COLO829 (cell line): ENCODE data around the gene ADD2.
"Not testable (repeated sequence)": the region's sequence is repeated elsewhere in the genome, so short reads cannot be mapped to it uniquely, and the experiment has no call there.

Source experiments
- DNase-seq: peaks from one replicate; pipeline ENCODE4 v3.0.0; 2012; ENCODE audit warnings: low spot score

Gene ADD2

DNA sequence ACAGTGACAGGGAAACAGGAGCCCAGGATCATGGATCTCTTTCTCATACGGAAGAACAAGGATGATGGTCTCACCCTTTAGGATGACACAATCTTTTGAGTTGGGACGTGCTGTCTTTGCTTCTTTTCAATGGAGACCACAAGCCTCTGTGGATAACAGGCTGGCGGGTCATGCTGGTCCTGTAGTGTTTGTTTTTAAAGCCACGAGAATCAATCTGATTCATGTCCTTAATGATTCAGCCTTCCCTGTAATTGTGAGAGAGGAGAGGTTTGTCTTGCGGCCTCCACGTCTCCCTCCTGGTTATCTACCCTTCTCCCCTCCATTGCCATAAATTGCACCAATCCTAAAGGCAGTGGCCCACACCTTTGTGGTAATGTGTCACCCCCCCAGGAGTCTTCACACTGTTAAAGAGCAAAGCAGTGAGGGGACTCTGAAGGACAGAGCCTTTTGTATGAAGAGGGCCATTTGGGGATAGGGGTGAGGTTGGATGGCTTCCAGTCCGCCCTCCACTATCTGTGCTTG is 126.7 kb downstream of the ADD2 start:
- DNase-seq, result no peak

DNA sequence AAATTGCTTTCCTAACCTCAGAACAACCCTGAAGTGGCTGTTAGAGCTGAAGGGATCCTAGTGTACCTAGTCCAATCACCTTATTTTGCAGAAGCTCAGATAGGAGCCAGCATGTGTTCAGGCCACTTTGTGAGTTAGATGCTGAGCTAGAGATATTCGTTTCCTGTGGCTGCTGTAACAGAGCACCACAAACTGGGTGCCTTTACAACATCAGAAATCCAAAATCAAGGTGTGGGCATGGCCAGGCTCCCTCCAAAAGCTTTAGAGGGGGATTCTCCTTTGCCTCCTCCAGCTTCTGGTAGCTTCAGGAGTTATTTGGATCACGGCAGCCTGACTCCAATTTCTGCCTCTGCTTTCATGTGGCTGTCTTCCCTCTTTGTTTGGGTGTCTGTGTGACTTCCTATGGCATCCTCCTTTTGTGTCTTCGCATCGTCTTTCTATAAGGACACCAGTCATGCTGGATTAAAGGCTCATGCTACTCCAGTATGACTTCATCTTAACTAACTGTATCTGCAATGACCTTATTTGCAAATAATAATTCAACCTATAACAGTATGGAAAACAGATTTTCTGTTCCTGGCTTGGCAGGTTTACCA is 128.1 kb downstream of the ADD2 start:
- no peak for DNase-seq

DNA sequence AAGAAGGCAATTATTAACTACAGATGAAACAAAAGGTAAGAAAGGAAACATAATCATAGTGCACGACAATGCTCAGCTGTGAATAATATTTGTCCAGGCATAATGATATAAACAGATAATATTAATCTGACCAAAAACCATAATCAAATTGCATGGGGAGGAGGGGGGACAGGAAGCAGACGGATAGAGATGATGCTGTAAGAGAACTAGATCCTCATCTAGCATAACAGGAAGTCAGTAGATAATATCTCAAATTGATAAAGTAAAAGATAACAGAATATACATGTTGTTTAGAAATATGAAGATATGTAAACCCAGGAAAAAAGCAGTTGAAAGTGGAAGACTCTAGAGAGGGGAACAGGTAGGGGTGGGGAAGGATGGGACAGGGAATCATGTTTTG is 129.4 kb downstream of the ADD2 start:
- DNase-seq, result no peak

DNA sequence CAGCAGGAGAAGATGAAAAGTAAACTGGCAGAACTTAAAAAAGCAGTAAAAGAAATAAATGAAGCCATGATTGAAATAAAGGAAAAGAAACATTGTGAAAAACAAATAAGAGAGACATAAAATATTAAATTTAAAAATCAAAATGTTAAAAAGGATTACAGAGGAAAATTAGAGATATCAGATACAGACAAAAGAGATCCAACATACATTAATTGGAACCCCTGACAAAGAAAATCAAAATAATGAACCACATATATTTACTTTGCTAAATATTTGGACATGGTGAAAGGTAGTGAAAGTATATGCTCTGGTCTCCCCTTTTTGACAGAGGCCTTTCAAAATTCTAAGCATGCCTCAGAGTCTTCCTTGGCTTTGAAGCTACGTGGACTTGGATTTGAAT is 134.5 kb downstream of the ADD2 start:
- DNase-seq, result no peak

DNA sequence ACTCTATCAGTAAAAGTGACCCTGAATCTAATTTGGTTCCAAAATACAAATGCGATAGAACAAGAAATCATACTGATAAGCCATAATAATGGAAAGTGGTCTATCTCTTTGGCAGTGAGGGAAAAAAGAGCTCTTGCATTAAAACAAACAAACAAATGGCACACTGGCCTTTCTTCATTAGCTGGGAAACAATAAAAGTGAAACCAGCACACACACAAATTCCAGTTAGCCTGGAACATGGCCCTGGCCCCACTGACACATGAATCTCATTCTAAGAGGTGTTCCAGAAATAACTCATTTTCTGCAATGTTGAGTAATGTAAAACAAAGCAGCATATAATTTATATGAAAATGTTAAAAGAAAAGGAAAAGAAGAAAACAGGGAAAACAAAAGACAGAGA is 135.0 kb downstream of the ADD2 start:
- DNase-seq, result no peak

DNA sequence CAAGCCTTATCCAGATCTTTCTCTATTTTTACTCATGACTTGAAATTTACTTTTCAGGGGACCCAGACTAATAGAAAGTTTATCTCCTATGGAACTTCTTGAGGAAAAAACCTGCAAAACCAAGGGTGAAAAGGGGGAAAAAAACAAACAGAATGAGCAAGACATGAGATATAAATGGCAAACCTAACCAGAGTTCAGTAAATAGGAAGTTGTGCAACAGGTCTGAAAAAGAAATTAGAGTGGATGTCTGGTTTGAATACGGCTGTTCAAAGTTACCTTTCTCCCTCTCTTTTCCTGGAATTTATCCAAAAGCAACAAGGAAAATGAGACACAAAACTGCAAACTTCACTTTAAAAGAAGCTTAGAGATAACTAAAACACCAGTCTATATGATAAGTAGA is 135.6 kb downstream of the ADD2 start:
- DNase-seq, result no peak

DNA sequence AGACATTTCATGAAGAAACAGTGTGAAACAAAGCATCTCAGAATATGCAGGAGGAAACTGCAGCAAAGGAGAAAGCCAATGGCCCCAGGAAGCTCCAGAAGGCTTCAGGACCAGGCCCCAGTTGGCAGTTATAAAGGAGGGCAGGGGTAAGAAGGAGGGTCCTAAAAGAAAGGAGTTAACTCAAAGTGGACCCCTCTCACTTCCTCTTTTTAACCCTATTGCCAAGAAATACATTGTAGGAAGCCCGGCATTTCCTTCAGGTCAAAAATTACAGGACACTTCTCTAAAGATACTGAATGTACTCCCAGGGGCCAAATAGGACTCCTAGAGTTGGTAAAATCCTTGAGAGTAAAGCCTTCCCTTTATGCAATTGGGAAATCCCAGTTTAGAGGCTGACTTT is 137.2 kb downstream of the ADD2 start:
- DNase-seq, result no peak

DNA sequence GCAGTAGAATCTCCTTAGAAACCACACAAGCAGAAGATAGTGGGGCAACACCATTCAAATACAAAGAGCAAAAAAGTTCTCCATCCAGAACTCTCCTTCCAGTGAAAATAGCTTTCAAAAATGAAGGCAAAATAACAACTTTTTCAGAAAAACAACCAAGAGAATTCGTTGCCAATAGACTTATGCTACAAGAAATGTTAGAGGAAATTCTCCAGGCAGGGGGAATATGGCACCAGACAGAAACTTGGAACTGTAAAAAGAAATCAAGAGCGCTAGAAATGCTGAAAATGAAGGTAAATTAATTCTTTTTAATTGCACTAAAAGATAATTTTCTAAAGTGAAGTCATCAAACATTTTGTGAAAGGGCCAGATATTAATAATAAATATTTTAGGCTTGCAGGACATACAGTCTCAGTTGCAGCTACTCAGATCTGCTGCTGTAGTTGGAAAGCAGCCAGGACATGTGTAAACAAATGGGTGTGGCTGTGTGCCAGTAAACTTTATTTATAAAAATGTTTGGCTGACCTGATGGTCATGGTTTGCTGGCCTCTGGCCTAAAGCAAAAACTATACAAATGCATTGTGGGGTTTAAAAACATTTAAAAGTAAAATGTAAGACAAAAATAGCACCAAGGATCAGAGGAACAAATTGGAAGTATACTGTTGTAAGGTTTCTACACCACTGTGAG is 140.6 kb downstream of the ADD2 start:
- DNase-seq, result no peak

DNA sequence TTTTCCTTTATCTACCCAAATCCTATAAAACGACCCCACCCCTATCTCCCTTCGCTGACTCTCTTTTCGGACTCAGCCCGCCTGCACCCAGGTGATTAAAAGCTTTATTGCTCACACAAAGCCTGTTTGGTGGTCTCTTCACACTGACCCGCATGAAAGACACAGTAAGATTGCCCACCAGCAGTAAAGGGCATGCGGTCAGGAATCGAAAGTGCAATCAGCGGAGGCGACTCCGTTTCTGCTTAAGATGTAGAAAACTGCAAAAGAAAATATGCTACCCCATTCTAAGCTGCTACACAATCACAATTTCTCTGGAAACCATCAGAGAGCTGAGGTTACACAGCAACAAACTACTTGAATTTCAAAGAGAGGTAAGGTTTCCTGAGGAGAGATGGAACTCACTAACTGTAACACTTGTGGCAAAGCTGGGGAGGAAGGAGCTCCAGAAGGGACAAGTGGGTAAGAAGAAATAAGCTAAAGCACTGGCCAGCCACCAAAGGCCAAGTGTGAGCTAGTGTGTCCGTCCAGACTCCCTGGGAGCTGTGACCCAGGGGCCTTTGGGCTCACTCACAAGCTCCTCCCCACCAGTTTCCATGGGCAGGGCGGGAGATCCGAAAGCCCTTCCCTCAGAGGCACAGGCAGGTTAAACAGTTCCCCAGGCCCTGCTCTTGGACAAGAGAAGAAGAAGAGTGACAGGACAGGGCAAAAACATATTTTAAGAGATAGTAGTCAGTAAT is 141.6 kb downstream of the ADD2 start:
- DNase-seq, result no peak

DNA sequence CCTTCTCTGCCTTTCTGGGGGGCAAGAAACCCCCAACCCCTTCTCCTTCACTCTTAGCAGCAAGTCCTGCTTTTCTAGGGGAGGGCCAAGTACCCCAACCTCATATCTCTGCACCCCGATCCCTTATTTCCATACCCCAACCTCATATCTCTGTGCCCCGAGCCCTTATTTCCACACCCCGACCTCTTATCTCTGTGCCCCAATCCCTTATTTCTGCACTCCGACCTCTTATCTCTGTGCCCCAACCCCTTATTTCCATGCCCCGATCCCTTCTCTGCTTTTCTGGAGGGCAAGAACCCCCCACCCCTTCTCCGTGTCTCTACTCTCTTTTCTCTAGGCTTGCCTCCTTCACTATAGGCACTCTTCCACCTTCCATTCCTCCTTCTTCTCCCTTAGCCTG is 146.5 kb downstream of the ADD2 start:
- DNase-seq, result not testable (repeated sequence)

DNA sequence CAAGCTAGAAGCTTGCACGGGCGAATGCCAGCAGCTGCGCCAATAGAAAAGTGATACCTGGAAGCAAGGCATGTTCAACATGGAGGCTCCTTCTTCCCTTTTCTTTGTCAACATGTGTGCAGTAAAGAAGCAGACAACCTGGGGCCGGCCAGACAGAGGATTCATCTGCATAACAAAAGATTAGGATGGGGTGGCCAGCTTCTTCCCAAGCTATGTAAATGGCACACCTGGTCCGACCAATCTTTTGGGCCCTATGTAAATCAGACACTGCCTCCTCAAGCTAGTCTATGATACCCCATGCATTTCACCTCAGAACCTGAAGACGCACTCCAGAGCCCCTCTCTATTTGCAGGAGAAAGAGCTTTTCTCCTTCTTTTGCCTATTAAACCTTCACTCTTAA is 148.0 kb downstream of the ADD2 start:
- DNase-seq, result no peak

DNA sequence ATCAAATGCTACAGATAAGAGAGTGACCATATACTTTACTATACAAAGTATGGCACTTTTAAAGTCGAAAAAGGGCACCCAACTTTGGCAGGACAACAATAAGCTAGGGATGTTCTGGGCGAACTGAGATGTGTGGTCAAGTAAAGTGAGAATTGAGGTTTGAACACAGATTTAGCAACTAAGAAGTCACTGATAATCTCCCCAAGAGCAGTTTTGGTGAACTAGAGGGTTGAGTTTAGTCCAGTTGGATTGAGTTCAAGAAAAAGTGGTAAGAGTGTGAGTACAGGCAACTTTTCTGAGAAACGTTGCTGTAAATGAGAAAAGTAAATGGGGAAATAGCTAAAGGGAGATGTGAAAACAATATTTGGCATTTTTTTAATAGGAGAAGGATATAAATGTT is 148.8 kb downstream of the ADD2 start:
- DNase-seq, result no peak

DNA sequence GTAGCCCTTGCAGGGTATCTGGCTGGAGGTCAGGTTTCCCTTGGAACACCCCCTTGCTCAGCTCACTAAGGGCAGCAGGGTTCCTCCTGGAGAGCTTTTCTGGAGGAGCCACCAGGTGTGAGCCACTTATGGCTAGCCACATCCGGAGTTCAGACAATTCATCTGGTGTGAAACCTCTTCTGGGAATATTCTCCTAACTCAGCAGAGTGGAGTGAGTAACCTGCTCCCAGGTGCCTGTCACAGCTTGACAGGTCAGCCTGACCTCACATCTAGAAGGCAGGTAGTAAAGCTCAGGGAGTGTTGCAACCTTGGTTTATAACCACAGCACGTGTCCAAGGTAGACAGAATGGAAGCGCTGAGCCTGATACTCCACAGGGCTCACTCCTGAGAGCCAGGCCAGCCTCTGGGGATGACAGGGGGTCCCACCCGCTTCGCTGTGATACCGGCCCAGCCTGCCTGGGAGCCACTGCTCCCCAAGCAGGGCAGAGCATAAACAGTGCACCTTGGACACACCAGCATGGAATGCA is 151.8 kb downstream of the ADD2 start:
- DNase-seq, result no peak

DNA sequence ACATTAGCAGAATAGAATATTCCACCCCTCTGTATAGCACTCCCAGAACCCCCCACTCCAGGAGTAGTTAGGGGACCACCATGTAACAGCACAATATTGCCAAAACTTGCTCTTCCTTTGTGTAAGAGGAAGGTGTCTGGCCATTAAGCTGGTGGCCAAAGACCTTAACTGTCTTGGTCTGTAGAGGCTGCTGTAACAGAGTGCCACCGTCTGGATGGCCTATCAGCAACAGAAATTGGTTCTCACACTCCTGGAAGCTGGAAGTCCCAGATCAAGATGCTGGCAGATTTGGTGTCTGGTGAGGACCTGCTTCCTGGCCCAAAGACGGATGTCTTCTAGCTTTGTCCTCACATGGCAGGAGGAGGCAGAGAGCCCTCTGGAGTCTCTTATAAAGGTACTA is 152.8 kb downstream of the ADD2 start:
- no peak for DNase-seq

DNA sequence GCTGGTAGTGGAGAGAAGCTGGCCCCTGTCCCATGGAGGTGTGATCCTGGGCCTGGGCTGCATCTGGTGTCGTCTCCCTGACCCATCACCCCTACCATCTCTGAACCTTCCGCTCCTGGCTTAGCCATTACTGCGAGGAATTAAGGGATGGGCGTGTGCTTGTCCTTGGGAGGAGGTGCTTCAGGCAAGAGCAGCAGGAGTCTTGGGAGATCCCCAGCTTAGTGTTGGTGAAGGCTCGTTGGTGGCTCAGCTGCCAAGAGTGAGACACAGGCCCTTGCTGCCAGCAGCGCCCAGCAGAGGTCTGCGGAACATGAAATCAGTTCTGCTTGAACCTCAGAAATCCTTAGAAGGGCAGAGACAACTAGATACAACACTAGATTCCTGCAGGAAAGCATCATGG is 154.5 kb downstream of the ADD2 start:
- DNase-seq, result no peak

DNA sequence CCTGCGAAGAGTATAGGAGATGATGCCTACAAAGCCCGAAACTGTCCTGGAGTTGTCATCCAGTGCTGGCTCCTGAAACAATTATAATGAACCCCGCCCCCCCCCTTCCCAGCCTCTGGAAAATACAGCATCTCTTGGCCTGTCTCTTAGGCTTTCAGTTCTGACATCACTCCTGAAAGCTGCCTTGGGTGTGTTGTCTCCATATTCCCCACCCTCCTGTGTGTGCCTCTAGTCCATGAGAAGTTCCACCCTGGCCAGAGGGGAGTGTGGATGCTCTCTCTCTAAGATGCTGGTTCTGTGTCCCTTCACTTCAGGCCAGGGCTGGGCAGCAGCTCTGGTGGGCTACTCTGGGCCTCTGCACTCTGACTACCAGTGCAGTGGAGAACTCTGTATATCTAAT is 155.4 kb downstream of the ADD2 start:
- DNase-seq, result no peak

DNA sequence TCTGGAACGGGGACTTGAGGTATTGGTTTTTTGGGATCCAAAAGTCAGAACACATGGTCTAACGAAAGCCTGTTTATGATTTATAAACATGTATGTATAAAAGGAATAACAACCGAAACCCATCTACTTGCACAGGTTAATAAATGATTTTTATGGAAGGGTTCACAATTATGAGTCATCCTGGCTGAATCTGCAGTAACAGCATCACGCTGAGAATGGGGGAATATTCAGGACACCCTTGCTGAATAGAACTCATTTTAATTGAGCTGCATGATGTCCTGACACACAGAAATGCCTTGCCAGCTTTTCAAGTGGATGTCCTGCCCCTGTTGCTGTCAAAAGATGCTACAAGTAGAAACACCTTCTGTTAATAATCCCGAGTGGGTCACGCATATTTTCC is 159.6 kb downstream of the ADD2 start:
- DNase-seq, result no peak

DNA sequence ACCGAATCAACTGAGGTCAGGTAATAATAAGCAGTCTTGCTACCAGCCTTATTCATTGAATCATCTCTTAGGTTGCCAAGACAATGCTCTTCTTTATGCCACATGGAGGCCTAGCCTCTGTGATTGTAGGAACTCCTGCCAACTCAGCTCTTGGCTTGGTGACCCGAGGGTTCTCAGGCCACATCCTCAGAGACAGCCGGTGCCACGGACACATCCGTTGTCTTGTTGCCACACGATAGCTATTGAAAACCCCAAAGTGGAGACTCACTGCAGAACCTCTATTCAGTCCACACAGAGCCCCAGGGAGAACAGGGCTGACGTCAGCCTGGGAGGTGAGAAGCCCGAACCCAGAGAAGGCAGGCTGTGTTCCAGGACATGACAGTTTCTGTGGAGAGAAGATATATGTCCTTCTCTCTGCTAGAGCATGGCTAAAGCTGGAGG is 160.9 kb downstream of the ADD2 start:
- peak; percentile 96 for DNase-seq
